GM21786 (cell line): ENCODE results near the gene SIM2.

Experiments used
- ATAC-seq: cut with Tn5 transposase; IDR thresholded peaks from one replicate; pipeline ENCODE4 v1.9.1; 2021; ENCODE audit not compliant: unreplicated experiment

SIM2 gene

DNA sequence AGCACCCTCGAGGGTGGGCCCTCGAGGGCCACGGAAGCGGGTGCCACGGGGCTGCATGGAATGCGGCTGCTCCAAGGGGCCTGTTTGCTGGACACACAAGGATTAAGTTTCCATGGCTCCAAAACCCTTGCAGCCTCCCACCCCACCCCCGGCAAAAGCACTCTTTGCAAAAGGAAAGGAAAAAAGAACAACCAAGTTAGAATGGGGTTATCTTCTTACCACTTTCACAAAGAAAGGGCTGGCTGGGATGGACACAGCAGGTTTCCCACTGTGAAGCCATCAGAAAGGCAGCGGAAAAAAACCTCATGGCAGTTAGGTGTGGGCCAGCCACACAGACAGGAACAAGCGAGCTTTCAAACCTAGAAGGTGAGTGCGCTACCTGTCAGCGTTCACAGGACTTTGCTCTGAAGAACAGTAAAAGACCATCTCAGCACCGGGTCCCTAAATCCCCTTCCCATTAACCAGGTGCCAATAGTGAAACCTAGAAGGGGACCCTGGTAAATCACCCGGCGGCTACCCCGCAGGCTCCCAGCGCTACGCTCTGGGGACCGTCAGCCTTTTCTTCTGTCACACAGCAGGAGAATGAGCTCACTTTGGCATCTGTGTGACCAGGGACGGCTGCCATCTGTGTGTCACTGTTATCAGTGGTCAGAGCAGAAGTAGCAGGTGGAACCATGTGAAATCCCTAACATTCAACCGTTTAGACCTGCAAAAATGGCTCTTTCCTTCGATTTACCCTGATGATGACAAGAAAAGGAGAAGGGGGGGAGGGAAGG lies 93.0 kb downstream of the SIM2 start:
- no peak for ATAC-seq

DNA sequence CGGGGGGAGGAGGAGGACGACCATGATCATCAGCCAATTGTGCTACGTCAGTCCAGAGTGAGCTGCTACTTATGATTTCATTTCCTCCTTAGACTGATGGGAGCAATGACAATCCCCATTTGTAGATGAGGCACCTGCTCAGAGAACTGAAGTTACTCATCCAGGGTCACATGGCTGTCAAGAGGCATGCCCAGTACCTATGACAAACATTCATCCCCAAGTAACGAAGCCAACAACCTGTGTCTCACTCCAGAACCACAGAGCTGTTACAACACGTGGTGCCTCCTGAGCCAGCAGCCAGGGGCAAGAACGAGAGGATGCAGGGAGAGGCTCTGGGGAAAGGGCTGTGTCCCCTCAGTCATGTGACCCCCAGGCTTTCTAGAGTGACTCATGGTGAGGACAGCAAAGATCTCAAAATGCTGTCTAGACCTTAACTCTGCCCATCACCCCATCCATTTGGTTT lies 93.6 kb downstream of the SIM2 start:
- no peak for ATAC-seq

DNA sequence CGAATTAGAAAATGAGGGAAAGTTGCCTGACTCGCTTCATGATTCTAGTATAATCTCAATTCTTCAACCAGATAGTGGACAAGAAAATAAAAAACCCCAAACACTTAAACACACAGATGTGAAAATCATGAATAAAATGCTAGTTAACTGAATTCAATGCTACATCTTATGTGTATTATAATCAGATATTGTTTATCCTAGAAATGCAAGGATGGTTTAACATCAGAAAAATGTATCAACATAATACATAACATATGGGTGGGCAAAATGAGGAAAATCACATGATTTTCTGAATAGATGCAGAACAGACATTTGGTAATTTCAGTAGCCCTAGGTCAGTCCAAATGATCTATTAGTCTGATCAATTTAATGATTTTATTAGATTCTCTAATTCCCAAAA lies 97.2 kb downstream of the SIM2 start:
- ATAC-seq: no peak

DNA sequence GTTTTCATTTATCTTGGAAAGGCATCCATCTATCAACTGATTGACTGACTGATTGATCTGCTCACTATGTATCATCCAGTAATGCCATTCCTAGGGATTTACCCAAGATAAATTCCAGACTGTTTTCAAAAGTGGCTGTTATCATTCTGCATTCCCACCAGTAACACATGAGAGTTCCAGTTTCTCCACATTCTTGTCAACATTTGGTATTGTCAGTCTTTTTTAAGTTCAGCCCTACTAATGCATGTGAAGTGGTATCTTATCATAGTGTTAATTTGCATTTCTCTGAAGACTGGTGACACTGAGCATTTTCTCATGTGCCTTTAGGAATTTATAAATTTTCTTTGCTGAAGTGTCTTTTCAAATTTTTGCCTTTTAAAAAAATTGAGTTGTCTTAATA lies 99.6 kb downstream of the SIM2 start:
- ATAC-seq: no peak
